ENCODE measurements around the gene LATS2.
A peak's percentile ranks its signal among the peaks of the same experiment; 100 is the strongest.
"Not testable (repeated sequence)": the region's sequence is repeated elsewhere in the genome, so short reads cannot be mapped to it uniquely, and the experiment has no call there.

Gene LATS2

GRCh38 chr13:21075379-21076249 lies 14.2 kb upstream of the LATS2 start:
- DNase-seq (ENCODE audit: low read depth in 3 of 3) = peak in 1 of 3 experiments; percentile 22

- peak in 1 of 3 experiments; percentile 21 for DNase-seq (ENCODE audit: low read depth in 3 of 3)
These were observed 13.6 kb upstream of the LATS2 start for GRCh38 chr13:21075011-21075378.

DNA sequence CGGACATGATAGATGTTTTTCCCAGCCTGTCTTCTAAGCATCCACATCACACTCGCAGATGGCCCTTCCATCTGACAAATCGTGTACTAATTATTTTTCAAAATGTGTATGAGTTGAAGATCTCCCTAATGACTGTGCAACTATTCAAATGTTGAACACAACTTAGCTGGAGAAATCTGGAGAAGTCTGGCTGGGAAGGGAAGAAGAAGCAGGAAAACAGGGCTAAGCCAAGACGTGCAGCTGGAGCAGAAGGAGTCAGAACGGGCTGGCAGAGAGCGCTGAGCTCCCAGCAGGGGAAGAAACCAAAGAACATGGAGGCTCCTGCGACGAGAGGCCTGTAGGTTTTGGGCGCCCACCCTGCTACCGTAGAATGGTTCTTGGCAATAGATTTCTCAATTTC lies 13.2 kb upstream of the LATS2 start:
- DNase-seq (ENCODE audit: low read depth in 3 of 3) = no peak

GRCh38 chr13:21071924-21072323 lies 10.5 kb upstream of the LATS2 start:
- DNase-seq (ENCODE audit: low read depth in 3 of 3) = no peak

GRCh38 chr13:21071015-21071414 lies 9.6 kb upstream of the LATS2 start:
- DNase-seq (ENCODE audit: low read depth in 3 of 3) = no peak

- no peak for DNase-seq (ENCODE audit: low read depth in 3 of 3)
These were observed 8.2 kb upstream of the LATS2 start for GRCh38 chr13:21069561-21070004.

DNA sequence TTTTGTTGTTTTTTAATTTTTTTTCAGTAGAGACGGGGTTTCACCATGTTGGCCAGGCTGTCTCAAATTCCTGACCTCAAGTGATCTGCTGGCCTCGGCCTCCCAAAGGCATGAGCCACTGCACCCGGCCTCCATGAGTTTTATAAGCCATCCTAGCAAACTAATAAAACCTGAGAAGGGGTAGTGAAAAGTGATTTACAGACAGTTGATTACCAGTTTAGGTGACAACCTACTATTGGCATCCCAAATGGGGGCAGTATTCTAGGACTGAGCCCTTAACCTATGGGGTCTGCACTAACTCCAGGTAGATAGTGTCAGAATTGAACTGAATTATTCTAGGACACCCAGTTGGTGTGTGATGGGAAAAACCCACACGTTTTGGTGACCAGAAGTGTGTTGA lies 6.5 kb upstream of the LATS2 start:
- no peak for DNase-seq (ENCODE audit: low read depth in 3 of 3)

GRCh38 chr13:21066946-21067345 lies 5.6 kb upstream of the LATS2 start:
- no peak for DNase-seq (ENCODE audit: low read depth in 3 of 3)

DNA sequence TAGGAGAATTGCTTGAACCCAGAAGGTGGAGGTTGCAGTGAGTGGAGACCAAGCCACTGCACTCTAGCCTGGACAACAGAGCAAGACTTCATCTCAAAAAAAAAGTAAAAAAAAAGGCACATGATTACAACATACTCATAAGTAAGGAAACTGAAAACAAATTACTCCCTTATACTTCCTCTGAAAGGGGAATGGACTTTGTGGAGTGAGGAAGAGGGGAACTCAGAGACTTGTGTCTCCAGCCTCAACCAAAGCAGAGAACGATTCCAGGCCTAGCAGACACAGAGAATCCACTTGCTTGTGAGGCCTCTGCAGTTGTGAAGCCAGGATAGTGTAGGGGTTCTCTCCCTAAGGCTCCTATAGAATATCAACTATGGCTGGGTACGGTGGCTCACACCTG lies 4.3 kb upstream of the LATS2 start:
- no peak for DNase-seq (ENCODE audit: low read depth in 3 of 3)

GRCh38 chr13:21063031-21063430 lies 1.6 kb upstream of the LATS2 start:
- no peak for DNase-seq (ENCODE audit: low read depth in 3 of 3)

DNA sequence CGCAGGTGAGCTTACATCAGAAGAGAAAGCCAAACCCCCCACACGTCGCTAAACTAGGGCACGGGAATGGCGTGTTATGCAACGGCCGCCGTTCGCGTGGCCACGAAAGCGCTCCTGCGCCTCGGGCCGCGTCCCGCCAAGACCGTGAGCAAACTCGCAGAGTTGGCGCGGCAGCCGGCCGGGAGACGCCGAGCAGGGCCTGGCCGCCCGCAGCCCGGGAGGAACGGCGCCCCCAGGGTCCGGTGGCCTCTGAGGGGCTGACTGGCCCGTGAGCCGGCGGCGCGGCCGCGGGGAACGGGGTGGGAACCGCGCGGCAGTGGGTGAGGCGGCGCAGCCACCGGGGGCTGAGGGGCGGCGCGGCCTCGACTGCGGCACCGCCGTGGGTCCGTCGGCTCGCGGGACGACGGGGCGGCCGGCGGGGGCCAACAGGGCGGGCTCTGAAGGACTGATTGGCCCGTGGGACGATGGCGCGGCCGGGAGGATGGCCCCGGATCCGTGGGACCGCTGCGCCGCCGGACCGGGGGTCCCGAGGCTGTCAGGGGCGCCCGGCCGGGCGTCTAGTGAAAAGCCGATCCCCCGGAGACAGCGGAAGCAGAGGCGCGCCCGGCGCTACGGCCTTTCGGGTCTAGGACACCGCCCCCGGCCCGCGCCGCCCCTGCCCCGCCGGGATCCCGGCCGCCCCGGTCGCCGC lies 903 bp downstream of the LATS2 start:
- DNase-seq (ENCODE audit: low read depth in 3 of 3) = no peak

- DNase-seq (ENCODE audit: low read depth in 3 of 3) = no peak
These were observed 1.6 kb downstream of the LATS2 start for GRCh38 chr13:21059641-21060337.

- no peak for DNase-seq (ENCODE audit: low read depth in 3 of 3)
These were observed 3.0 kb downstream of the LATS2 start for GRCh38 chr13:21058361-21058760.

- DNase-seq (ENCODE audit: low read depth in 3 of 3) = no peak
These were observed 5.8 kb downstream of the LATS2 start for GRCh38 chr13:21055511-21056045.

DNA sequence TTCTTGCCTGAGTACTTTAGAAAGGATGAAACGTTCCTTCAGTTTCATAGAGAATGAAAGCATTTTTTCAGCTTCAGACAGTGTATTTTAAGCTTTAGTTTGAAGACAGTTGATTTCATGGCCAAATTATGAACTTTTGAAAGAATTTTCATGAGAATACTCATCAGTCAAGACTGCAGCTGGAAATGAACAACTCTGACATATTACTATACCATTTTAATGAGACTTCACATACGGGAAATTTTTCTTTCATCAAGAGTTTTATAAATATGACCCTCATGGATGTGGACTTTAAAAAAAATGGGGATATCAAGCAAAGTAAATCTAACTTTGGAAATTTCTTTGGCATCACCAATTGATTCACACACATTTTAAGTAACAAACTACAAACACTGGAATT lies 6.4 kb downstream of the LATS2 start:
- no peak for DNase-seq (ENCODE audit: low read depth in 3 of 3)

DNA sequence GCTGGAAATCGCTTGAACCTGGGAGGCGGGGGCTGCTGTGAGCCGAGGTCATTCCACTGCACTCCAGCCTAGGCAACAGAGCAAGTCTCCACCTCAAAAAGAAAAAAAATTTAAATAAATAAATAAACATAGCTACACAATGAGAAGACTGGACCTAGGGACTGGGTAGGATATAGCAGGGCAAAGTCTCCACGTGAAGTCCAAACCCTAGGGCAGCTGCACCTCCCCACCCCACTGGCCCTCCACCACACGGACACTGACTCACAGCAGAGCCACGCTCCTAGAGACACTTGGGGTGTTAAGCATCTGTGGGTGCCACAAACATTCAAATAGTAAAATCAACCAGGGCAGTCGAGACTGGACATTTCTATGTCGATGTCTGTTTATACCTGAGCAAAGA lies 7.1 kb downstream of the LATS2 start:
- DNase-seq (ENCODE audit: low read depth in 3 of 3) = no peak

DNA sequence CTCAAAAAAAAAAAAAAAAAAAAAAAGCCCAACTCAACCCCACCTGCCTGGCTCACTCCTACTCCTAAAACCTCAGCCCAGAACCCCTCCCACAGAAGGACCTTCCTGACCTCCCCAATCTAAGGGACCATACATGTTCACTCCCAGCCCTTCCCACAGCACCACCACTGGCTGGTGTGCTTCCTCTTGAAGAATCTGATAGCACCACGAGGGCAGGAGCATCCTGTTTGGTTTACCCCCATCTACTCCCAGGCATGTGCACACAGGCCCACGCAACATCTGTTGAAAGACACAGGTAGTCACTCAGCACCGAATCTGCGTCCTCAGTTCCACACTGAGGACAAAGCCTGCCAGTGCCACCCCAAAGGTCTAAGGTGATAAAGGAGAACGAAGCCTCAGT lies 8.2 kb downstream of the LATS2 start:
- DNase-seq (ENCODE audit: low read depth in 3 of 3) = no peak

- DNase-seq (ENCODE audit: low read depth in 3 of 3) = no peak
These were observed 9.7 kb downstream of the LATS2 start for GRCh38 chr13:21051675-21052074.

GRCh38 chr13:21050288-21051197 lies 10.8 kb downstream of the LATS2 start:
- no peak for DNase-seq (ENCODE audit: low read depth in 3 of 3)

DNA sequence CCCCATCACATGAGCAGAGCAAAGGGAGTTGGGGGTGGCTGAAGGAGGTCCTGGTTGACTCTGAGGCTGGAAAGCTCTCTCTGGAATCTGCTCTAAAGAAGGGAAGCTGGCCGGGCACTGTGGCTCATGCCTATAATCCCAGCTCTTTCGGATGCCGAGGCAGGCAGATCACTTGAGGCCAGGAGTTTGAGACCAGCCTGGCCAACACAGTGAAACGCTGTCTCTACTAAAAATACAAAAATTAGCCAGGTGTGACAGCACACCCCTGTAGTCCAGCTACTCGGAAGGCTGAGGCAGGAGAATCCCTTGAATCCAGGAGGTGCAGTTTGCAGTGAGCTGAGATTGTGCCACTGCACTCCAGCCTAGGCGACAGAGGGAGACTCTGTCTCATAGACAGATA lies 11.7 kb downstream of the LATS2 start:
- DNase-seq (ENCODE audit: low read depth in 3 of 3) = not testable (repeated sequence)

Data from stimulated activated CD4-positive, alpha-beta T cell treated with anti-CD3 and anti-CD28 coated beads, TNF-alpha, amount 100 ng/mL, for 24 hours (primary cell).